HEK293 (cell line): ENCODE data around the gene SFSWAP.

Source experiments
- CTCF ChIP-seq: fragments of 450-650 bp; formaldehyde crosslinking; IDR thresholded peaks from 2 replicates; pipeline ENCODE4 v1.5.1; 2016; ENCODE audit warnings: missing biosample characterization, missing genetic modification characterization
- ELK4 ChIP-seq: IDR thresholded peaks from 2 replicates; pipeline ENCODE4 v1.6.1; 2011; ENCODE audit warnings: mild to moderate bottlenecking, low read depth, low read length, borderline replicate concordance
- TRIM28 ChIP-seq: IDR thresholded peaks from 2 replicates; pipeline ENCODE4 v1.6.1; 2011; ENCODE audit warnings: low read length, control low read depth, borderline replicate concordance
- YY1 ChIP-seq: fragments of 450-650 bp; formaldehyde crosslinking; IDR thresholded peaks from 2 replicates; pipeline ENCODE4 v1.5.1; 2018; ENCODE audit warnings: missing biosample characterization, missing genetic modification characterization
- ZFP3 ChIP-seq: fragments of 450-650 bp; formaldehyde crosslinking; IDR thresholded peaks from 2 replicates; pipeline ENCODE4 v1.5.1; 2016; ENCODE audit warnings: low read depth, missing biosample characterization, missing genetic modification characterization
- ZNF18 ChIP-seq: fragments of 450-650 bp; formaldehyde crosslinking; IDR thresholded peaks from 2 replicates; pipeline ENCODE4 v1.5.1; 2016; ENCODE audit warnings: missing biosample characterization, missing genetic modification characterization
- ZNF202 ChIP-seq: fragments of 450-650 bp; formaldehyde crosslinking; IDR thresholded peaks from 2 replicates; pipeline ENCODE4 v1.5.1; 2016; ENCODE audit warnings: missing biosample characterization, missing genetic modification characterization, borderline replicate concordance
- ZNF449 ChIP-seq: fragments of 450-650 bp; formaldehyde crosslinking; IDR thresholded peaks from 2 replicates; pipeline ENCODE4 v1.5.1; 2017; ENCODE audit warnings: missing biosample characterization, mild to moderate bottlenecking, missing genetic modification characterization, moderate library complexity
- ZNF629 ChIP-seq: fragments of 450-650 bp; formaldehyde crosslinking; IDR thresholded peaks from 2 replicates; pipeline ENCODE4 v1.5.1; 2017; ENCODE audit warnings: missing biosample characterization, missing genetic modification characterization

- TF ChIP-seq ZNF449 (tag by site-specific recombination): no peak
- TF ChIP-seq CTCF (tag by site-specific recombination): no peak
- no peak for TF ChIP-seq ZFP3 (tag by site-specific recombination)
- no peak for TF ChIP-seq ZNF18 (tag by site-specific recombination)
- no peak for TF ChIP-seq ZNF202 (tag by site-specific recombination)
- no peak for TF ChIP-seq ZNF629 (tag by site-specific recombination)
- TF ChIP-seq TRIM28: no peak
- no peak for TF ChIP-seq ELK4
- no peak for TF ChIP-seq YY1
These were observed 24.2 kb downstream of the SFSWAP start for GRCh38 chr12:131735153-131735456.
